GM19468 (cell line): ENCODE data around the gene IL22.

Experiments
- ATAC-seq: cut with Tn5 transposase; IDR thresholded peaks from one replicate; pipeline ENCODE4 v1.9.1; 2021; ENCODE audit warnings: mild to moderate bottlenecking, moderate library complexity, moderate number of reproducible peaks; ENCODE audit not compliant: unreplicated experiment; ENCODE audit errors: extremely low read depth

Gene IL22

GRCh38 chr12:68253504-68253903 is at the start of gene IL22:
Gene IL22, minus strand, starts transcription at chr12:68253604. Its CDS starts 156 bp downstream, at chr12:68253448.
- no peak for ATAC-seq

DNA sequence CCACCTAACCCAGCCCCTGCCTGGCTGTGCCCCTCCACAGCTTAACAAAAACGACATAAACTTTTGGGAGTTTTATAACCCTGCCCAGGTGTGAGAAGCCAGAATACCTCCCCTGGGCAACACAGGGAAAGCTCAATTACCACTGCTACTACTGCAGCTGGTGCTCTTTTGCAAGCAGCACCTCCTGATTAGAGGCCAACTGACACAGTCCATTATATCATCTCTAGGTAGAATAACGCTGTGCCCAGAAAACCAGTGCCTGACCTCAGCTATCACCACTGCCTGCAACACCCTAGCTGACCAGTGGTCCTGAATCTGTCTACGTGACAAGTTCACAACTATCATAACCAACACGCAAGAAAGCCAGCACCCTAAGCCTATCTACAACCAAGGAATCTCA is 44.5 kb upstream of the IL22 start:
- no peak for ATAC-seq

DNA sequence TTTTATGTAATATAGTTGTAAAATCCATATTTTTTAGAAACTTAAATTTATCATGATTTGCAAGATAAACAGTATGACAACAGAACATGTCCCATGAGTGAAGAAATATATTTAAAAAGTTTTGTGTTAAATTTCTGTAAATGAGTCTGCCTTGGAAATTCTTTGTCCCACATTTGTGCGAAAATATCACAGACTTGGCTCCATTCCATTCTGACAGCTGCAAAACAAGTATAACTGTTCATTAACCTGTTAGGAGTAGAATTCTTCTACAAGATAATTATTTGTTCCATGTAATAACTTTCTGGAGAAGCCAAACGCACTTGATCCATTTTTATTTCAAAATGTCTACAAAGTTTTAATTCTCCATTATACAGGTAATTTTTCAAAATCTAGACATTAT is 40.8 kb upstream of the IL22 start:
- no peak for ATAC-seq

DNA sequence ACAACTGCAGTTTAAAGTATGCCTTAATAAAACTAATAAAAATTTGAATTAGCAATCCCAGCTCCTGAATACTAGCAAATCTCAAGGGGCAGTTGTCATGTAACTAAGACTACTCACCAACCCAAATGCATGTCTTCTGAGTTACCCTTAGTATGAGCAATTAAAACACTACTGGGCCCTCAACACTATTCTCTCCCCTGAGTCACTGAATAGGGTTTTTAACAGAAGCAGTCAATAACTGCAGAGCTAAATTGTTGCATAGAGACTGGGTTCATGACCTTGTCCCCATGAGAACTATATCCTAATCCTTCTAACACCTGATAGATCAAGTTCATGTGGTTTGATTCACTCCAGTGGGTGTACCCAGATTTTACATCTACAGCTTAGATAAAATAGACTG is 39.9 kb upstream of the IL22 start:
- no peak for ATAC-seq

- ATAC-seq, result no peak
Measured at GRCh38 chr12:68292151-68292943, 38.9 kb upstream of the IL22 start.

GRCh38 chr12:68291396-68292036 is 38.1 kb upstream of the IL22 start:
- ATAC-seq, result no peak

- ATAC-seq, result peak; percentile 68
Measured at GRCh38 chr12:68290126-68290525, 36.7 kb upstream of the IL22 start.

DNA sequence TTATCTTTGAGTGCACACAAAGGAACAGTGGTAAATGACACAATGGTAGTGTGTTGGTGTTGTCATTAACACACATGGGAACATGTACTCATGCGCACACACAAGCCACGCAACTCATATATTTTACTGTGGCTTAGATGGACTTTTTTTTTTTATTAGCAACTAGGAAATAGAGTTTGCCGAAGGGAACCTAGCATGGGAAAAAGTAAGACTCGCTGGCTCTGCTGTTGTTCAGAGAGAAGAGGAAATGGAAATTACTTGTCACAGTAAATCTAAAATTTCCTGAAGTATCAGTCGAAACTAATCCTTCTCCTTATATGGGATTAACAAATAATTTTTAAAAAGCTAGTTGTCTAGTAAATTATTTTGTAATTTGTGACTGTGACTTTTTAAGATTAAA is 33.7 kb upstream of the IL22 start:
- no peak for ATAC-seq

DNA sequence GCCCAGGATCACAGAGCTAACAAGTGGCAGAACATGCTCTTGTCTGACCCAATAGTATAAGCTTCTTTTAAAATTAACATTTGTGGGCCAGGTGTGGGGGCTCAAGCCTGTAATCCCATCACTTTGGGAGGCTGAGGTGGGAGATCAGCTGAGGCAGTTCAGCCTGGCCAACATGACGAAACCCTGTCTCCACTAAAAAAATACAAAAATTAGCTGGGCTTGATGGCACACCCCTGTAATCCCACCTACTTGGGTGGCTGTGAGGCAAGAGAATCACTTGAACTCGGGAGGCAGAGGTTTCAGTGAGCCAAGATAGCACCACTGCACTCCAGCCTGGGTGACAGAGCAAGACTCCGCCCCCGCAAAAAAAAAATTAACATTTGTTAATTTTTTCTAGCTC is 33.0 kb upstream of the IL22 start:
- ATAC-seq, result no peak

- no peak for ATAC-seq
Measured at GRCh38 chr12:68285541-68285940, 32.1 kb upstream of the IL22 start.

DNA sequence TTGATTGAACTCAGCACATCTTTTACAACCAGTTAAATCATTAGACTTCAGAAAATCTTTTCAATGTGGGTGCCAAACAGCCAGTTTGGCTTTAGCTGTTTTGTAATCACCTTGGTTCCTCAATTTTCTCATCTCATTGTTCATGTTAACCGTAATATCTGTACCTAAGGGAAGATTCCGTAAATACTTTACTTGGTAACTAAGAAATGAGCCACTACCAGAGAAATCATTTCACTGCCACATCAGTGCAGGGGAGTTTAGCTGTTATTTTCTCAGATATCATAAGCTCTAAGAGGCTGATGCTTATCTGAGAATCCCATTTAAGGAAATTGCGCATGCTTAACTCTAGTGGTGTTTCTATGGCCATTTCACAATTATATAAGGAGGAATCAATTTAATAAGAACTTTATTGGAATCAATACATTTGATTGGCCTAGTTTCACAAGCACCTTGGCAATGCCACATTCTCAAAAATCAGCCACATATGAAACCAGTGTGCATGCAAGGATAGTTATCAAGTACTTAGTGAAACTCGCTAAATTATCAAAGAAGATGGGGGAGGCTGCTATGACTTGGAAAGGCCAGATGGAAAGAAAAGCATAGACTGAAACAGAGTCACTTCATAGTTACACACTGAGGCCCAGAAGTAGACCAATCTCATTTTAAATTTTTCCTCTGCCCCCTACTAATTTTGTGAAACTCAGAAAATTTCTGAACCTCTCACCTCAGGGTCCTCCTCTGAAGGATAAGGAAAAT is 28.1 kb upstream of the IL22 start:
- no peak for ATAC-seq

DNA sequence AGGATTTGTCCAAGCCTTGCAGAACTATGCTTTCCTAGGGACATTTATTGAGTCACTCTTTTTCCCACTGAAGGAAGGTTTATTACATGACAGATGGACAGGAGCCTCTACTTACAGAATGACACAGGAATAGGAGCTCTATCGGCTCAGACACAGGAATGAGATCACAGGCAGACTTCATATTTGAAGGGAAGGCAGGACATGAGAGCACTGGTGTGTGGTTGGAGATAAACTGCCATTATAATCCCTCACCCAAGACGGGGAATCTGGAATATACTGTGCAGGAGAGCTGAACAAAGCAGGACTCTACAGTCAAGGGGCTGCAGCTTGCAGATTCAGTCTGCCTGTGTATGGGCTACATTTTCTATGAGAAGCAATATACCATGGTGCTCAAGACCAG is 26.8 kb upstream of the IL22 start:
- ATAC-seq, result no peak

- ATAC-seq, result no peak
Measured at GRCh38 chr12:68279227-68280054, 26.0 kb upstream of the IL22 start.

GRCh38 chr12:68276402-68276930 is 23.1 kb upstream of the IL22 start:
- ATAC-seq, result no peak

- no peak for ATAC-seq
Measured at GRCh38 chr12:68272732-68273131, 19.3 kb upstream of the IL22 start.

DNA sequence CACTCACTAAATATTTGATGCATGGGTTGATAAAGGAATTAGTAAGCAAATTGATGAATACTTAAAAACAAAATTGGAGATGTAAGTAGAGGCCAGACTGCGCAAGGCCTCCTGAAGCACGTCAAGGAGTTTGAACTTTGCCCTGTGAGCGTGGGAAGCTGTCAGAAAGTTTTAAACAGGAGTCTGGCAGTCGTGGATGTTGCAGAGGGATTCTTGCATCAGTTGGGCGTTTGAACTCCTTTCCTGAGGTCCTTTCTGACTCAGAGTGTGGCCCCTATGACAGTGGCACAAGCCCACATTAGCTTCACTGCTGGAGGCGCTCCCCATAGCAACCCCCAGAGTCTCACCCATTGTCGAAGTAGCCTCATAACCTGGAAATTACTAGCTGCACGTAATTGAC is 17.9 kb upstream of the IL22 start:
- no peak for ATAC-seq

- no peak for ATAC-seq
Measured at GRCh38 chr12:68270358-68270757, 17.0 kb upstream of the IL22 start.

DNA sequence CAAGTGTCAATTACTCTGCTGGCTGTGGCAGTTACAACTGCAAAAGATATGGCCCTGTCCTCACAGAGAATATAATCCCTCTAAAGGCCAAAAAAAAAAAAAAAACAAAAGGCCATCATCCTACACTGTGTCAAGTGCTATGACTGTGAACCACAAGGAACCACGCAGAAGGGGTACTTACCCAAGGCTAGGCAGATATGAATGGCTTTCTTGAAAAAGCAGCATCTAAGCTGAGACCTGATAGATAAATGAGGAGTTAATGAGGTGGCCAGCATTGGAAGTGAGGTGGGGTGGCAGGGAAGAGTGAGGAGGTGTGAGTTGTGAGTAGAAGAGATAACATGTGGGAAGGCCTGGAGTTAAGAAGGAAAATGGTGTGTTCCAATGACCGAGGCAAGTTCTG is 16.4 kb upstream of the IL22 start:
- no peak for ATAC-seq

GRCh38 chr12:68268967-68269366 is 15.6 kb upstream of the IL22 start:
- no peak for ATAC-seq

DNA sequence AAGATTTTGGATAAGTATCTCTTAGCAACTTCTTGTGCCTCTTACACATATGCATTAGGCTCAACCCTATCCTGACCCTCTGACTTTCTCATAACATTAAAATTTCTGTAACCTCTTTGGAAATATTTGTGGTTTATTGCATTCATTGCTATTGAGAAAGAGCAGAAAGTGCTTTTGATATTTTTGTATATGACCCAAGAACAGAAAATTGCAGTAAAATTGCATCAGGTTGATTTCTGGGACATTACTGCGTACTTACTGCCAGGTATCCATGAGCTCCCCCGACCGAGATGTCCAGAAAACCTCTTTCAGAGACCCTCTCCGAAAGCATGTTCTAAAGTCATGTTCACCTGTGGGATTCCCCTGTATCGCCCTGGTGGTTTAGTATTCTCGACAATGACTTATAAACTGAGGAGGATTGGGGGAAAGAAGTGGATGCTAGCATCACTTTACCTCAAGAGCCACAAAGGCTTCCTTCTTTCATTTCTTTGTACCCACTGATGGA is 14.5 kb upstream of the IL22 start:
- ATAC-seq, result no peak
